IPS-NIHi11 (cell line): ENCODE measurements around the gene AURKAIP1.

Experiments used
- DNase-seq: peaks from one replicate; pipeline ENCODE4 v3.0.0; 2012; ENCODE audit warnings: mixed read lengths, low spot score

AURKAIP1 gene

DNA sequence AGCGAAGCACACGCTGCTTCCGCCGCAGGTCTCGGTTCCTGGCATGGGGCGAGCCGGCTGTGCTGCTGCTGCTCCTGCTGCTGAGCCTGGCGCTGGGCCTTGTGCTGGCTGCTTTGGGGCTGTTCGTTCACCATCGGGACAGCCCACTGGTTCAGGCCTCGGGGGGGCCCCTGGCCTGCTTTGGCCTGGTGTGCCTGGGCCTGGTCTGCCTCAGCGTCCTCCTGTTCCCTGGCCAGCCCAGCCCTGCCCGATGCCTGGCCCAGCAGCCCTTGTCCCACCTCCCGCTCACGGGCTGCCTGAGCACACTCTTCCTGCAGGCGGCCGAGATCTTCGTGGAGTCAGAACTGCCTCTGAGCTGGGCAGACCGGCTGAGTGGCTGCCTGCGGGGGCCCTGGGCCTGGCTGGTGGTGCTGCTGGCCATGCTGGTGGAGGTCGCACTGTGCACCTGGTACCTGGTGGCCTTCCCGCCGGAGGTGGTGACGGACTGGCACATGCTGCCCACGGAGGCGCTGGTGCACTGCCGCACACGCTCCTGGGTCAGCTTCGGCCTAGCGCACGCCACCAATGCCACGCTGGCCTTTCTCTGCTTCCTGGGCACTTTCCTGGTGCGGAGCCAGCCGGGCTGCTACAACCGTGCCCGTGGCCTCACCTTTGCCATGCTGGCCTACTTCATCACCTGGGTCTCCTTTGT, 41.3 kb downstream of the AURKAIP1 start:
- DNase-seq = no peak

- no peak for DNase-seq
Observed at GRCh38 chr1:1332774-1333480, 42.1 kb downstream of the AURKAIP1 start.

- no peak for DNase-seq
Observed at GRCh38 chr1:1332031-1332755, 42.8 kb downstream of the AURKAIP1 start.

GRCh38 chr1:1331068-1331965, 43.7 kb downstream of the AURKAIP1 start, which contains the start of gene TAS1R3:
Gene TAS1R3, plus strand, starts transcription at chr1:1331280. Its CDS starts 66 bp downstream, at chr1:1331346.
- DNase-seq = no peak

DNA sequence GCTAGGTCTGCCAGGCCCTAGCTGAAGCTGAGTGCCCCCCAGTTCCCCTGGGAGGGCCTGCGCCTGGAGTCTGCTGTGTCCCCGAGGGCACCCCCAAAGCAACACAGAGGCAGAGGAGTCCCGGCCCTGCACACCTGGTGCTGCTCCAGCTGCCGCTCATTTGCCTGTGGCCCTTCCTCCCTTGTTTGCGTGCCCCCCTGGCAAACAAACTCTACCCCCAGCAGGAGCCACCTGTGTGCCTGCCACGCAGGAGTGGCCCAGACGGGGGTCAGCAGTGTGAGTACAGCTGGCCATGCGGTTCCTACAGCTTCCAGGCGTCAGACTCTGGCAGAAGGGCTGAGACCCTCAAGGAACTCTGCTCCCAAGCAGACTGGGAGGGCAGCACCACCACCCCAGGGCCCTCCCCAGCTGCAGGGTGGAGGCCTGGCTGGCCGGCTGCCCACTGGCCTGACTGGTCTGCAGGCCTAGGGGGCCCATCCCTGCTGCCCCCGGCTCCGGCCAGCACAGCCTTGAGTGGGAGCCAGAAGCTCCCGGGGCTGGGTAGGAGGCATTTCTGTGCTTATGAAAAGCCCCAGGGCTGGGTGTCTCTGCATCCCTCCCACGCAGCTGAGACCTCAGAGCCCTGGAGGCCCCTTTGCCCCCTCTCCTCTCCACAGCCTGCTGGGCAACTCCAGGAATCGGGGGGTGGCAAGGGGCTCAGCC, 44.5 kb downstream of the AURKAIP1 start:
- no peak for DNase-seq

GRCh38 chr1:1329304-1330210, 45.5 kb downstream of the AURKAIP1 start:
- DNase-seq = no peak

- DNase-seq = no peak
Observed at GRCh38 chr1:1328254-1328653, 46.8 kb downstream of the AURKAIP1 start.

GRCh38 chr1:1327291-1327690, 47.7 kb downstream of the AURKAIP1 start:
- no peak for DNase-seq

DNA sequence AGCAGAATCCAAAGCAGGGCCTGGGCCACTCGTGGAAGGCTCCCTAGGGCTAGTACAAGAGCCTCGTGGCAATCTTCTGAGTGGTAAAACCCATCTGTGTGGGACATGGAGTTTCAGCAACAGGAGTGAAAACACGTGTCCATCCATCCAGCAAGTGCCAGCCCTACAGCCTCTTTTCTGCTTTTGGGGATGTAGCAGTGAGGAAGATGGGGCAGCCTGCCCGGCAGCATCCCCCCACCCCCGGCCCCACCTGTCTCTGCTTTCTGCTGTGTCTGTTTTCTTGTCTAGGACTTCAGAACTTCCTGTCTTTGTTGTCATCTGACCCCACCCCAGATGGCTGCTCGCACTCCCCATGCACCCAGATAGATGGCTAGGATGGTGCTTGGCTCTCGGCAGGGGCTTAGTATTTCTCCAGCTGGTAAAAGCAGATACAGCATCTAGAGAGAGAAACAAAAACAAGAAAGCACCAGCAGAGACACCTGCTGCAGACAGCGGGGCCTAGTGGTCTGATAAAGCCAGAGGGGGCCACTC, 48.9 kb downstream of the AURKAIP1 start:
- DNase-seq = no peak

DNA sequence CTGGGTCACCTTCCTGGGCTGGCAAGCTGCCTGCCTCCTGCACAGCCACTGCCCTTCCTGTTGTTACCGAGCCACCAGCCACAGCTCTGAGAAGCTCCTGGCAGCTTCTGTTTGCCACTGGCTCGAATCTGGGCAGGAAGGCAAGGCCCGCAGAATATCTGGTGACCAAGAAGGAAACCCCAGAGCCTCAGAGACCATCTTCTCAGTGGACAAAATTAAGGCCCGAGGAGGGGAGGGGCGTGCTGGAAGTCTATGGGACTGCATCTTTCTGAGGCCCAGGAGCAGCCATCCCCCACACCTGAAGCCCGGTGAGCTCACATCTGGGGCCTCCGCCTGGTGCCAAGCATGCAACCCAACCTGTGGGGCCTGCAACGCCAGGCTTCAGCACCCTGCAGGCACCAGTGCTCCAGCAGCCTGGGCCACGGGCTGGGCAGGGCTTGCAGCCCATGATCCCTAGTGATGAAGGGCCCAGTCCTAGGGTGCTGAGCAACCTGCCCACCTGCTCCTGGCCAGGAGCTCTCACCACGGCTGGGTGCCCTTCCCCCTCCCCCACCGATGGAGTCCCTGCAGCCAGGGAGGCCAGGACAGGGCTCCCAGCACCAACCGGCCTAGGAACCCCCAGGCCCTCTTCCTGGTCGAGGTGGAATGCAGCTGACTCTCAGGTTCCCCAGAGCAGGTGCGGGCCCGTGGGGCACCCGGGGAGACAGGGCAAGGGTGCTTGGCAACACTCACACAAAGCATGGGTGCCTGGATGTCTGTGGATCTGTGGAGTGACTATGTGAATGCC, 49.5 kb downstream of the AURKAIP1 start:
- DNase-seq = no peak

DNA sequence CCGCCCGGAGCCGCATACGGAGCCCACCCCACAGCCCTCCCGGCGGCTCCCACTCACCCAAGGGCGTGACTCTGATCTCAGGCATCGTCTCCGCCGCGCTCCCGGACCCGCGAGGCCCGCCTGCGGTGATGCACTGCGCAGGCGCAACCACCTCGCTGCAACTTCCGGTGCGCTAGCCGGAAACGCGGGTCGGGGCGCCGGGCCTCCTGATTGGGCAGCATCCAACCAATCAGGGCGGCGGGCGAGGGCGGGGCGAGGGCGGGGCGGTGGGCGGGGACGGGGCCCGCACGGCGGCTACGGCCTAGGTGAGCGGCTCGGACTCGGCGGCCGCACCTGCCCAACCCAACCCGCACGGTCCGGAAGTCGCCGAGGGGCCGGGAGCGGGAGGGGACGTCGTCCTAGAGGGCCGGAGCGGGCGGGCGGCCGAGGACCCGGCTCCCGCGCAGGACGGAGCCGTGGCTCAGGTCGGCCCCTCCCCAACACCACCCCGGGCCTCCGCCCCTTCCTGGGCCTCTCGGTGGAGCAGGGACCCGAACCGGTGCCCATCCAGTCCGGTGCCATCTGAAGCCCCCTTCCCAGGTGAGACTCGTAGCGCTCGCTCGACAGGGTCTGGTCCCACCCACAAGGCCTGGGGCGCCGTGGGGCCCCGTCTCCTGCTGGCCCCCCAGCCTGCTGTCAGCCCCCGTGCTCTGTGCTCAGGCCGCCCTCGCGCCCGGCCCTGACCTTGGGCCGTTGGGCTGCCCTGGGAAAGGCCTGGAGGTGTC, 50.3 kb downstream of the AURKAIP1 start, which contains the start of the genes CPTP and INTS11:
CPTP (plus strand) TSS at position 279 of the 764 bp plus-strand sequence. CDS start 2,109 bp downstream, outside the sequence.
INTS11 (minus strand) TSS at position 137 of the 764 bp plus-strand sequence; CDS start at position 85, 52 bp downstream.
- peak; percentile 99 for DNase-seq

DNA sequence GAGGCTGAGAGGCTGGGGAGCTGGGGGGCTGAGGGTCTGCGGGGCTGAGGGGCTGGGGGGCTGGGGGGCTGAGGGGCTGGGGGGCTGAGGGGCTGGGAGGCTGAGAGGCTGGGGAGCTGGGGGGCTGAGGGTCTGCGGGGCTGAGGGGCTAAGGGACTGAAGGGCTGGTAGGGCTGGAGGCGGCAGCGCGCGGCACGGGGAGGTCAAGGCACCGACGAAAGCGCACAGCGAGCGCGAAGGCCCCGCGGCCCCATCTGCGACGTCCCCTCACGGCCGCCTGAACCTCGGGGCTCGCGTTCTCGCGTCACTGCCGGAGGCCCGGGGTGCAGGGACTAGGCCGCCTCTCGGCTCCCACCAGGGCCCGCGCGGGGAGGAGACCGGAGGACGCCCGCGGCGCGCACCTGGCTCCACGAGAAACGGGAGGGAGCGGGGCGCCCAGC, 50.9 kb downstream of the AURKAIP1 start:
- DNase-seq = peak; percentile 53
